ENCODE data around the gene WDFY1. TPM values are rescaled to one million over a fixed set of nuclear protein-coding genes. Genes with fewer than 3 reads are reported as not detected.

Gene WDFY1
- total and polyA plus RNA-seq, 2 donors, result 23.5 to 35.0 TPM

DNA sequence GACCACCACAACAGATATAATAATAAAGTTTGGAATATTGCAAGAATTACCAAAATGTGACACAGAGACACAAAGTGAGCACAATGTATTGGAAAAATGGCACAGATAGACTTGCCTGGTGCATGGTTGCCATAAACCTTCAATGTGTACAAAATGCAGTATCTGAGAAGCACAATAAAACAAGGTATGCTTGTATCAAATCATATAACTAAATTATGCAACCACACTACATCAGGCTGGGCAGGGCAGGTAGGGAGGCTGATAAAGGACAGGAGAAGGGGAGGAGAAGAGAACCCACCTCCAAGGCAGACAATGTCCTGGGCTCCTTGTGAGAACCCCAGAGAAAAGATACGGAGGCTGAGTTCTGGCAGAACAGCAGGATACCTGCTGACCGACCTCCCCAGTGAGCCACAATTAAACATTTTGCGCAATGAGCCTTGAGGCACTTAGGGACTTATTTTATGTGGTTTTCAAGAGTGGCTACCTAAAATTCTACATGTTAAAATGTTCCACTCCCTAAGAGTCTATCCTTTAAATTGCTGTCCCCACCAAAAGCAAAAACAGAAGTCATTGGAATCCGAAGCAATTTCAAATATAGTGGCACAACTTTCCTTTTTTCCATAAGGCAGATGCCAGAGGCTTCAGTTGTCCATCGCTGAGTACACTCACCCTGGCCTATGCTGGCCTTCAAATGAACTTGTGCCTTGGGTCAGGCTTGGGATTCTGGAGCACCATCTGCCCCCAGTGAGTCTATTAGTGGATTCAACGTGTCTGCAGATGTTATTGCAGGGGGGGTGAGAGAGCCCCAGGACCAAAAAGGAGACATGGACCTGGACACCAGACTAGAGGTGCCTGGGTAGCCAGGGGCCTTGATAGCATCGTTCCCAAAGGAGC, 16.8 kb downstream of the WDFY1 start:
- H3K4me1 ChIP-seq (ENCODE audit: control insufficient read depth in 2 of 2, insufficient read depth in 2 of 2, low read length in 2 of 2), result peaks cover 0 to 11% of the 10 kb centered on the region in 2 donors

DNA sequence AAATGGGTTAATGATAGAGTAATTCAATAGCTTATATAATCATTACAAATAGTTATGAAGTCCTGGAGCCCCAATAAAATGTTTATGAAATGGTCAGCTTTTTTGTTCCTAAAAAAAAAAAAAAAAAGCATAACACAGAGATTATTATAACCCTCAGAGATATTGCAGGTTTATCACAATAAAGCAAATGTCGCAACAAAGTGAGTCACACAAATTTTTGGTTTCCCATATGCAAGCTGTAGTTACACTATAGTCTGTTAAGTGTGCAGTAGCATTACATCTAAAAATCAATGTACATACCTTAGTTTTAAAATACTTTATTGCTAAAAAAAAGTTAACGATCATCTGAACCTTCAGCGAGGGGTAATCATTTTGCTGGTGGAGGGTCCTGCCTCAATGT, 20.0 kb downstream of the WDFY1 start:
- peaks cover 0 to 11% of the 10 kb centered on the region in 2 donors for H3K4me1 ChIP-seq (ENCODE audit: control insufficient read depth in 2 of 2, insufficient read depth in 2 of 2, low read length in 2 of 2)
- H3K9me3 ChIP-seq (ENCODE audit: control insufficient read depth in 2 of 2, insufficient read depth in 1 of 2, low read length in 1 of 2), result peaks cover 0 to 5% of the 10 kb centered on the region in 2 donors
- H3K36me3 ChIP-seq (ENCODE audit: control insufficient read depth in 2 of 2, insufficient read depth in 2 of 2, low read length in 1 of 2), result no peaks in the 10 kb centered on the region
- WGBS, result 98% methylated on average over 3 of the region's 3 CpGs
- H3K27ac ChIP-seq (ENCODE audit: low read depth in 1 of 2, low read length in 1 of 2), result no peak overlapping the region
- DNase-seq (ENCODE audit: low read depth in 6 of 9, low spot score in 9 of 9), result no peak
- H3K27me3 ChIP-seq (ENCODE audit: control insufficient read depth in 2 of 2, insufficient read depth in 1 of 2, low read length in 1 of 2), result no peaks in the 10 kb centered on the region
- H3K4me3 ChIP-seq (ENCODE audit: low read length in 2 of 2), result no peak overlapping the region

More for the DNA sequence above, 16.8 kb downstream of the WDFY1 start:
- WGBS, result 96% methylated on average over 7 of the region's 7 CpGs
- Histone ChIP-seq H3K27ac (ENCODE audit: low read depth in 1 of 2, low read length in 1 of 2) (no peak overlapping the region), H3K9me3 (ENCODE audit: control insufficient read depth in 2 of 2, insufficient read depth in 1 of 2, low read length in 1 of 2) (peaks cover 0 to 5% of the 10 kb centered on the region in 2 donors), H3K36me3 (ENCODE audit: control insufficient read depth in 2 of 2, insufficient read depth in 2 of 2, low read length in 1 of 2) (no peaks in the 10 kb centered on the region), H3K27me3 (ENCODE audit: control insufficient read depth in 2 of 2, insufficient read depth in 1 of 2, low read length in 1 of 2) (no peaks in the 10 kb centered on the region), H3K4me3 (ENCODE audit: low read length in 2 of 2) (no peak overlapping the region)
- no peak for DNase-seq (ENCODE audit: low read depth in 6 of 9, low spot score in 9 of 9)

DNA sequence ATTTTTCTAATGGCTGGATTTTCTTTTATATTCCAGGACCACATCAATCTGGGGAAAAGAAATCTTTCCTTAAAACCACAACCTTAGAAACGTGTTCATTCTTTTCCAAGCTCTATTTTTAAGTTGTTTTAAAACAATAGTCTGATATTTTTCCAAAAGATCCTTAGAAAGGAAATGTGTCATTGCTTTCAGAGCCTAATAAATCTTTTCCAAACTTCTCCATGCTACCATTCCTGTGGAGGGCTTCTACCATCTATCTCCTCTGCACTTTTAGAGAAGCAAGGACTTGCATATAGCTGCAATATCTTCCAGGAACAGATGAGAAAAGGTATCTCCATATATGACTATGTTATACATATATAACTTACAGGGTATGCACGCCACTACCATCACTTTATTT, 21.2 kb downstream of the WDFY1 start:
- no peak for DNase-seq (ENCODE audit: low read depth in 6 of 9, low spot score in 9 of 9)
- Histone ChIP-seq H3K4me3 (ENCODE audit: low read length in 2 of 2) (no peak overlapping the region), H3K27me3 (ENCODE audit: control insufficient read depth in 2 of 2, insufficient read depth in 1 of 2, low read length in 1 of 2) (no peaks in the 10 kb centered on the region), H3K27ac (ENCODE audit: low read depth in 1 of 2, low read length in 1 of 2) (no peak overlapping the region), H3K36me3 (ENCODE audit: control insufficient read depth in 2 of 2, insufficient read depth in 2 of 2, low read length in 1 of 2) (no peaks in the 10 kb centered on the region), H3K4me1 (ENCODE audit: control insufficient read depth in 2 of 2, insufficient read depth in 2 of 2, low read length in 2 of 2) (peaks cover 0 to 8% of the 10 kb centered on the region in 2 donors), H3K9me3 (ENCODE audit: control insufficient read depth in 2 of 2, insufficient read depth in 1 of 2, low read length in 1 of 2) (peaks cover 0 to 5% of the 10 kb centered on the region in 2 donors)
- WGBS, result 90% methylated on average over 2 of the region's 2 CpGs

DNA sequence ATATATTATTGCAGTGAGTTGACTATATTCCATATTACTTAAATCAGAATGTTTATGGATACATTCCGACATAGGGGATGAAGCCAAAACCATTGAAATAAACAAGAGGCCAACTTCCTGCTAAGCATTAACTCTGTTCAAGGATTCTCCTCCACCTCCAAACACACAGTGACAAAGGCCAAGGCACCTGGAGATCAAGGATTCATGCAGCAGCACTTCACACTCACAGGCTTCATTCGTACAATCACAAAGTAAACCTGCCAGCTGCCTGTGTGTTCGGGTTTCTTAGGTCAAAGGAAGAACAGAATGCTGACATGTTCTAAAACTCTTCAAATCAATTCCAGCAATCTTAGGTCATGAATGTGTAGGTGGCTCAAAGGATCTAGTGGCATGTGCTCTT, 22.8 kb downstream of the WDFY1 start:
- Histone ChIP-seq H3K27me3 (ENCODE audit: control insufficient read depth in 2 of 2, insufficient read depth in 1 of 2, low read length in 1 of 2) (no peaks in the 10 kb centered on the region), H3K4me1 (ENCODE audit: control insufficient read depth in 2 of 2, insufficient read depth in 2 of 2, low read length in 2 of 2) (no peaks in the 10 kb centered on the region), H3K36me3 (ENCODE audit: control insufficient read depth in 2 of 2, insufficient read depth in 2 of 2, low read length in 1 of 2) (no peaks in the 10 kb centered on the region), H3K27ac (ENCODE audit: low read depth in 1 of 2, low read length in 1 of 2) (no peak overlapping the region), H3K4me3 (ENCODE audit: low read length in 2 of 2) (no peak overlapping the region), H3K9me3 (ENCODE audit: control insufficient read depth in 2 of 2, insufficient read depth in 1 of 2, low read length in 1 of 2) (peaks cover 0 to 2% of the 10 kb centered on the region in 2 donors)
- no peak for DNase-seq (ENCODE audit: low read depth in 6 of 9, low spot score in 9 of 9)
- WGBS, result 87% methylated on average over 3 of the region's 3 CpGs

DNA sequence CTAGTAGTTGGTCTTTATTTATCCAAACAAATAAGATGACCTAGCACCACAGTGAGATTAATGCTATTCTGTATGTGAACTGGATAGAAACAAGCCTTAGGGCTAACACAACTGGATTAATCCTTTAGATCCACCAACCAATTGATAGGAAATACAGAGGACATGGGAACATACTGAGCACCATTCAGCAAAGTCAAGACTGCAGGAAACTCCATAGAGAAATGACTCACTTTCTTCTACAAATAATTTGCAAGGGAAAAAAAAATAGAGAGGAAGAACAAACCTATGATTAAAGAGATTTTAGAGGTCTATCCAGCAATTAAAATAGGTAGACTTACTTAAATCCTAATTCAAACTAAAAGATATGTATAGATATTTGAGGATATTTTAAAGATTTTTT, 23.9 kb downstream of the WDFY1 start:
- H3K27me3 ChIP-seq (ENCODE audit: control insufficient read depth in 2 of 2, insufficient read depth in 1 of 2, low read length in 1 of 2), result no peaks in the 10 kb centered on the region
- H3K4me1 ChIP-seq (ENCODE audit: control insufficient read depth in 2 of 2, insufficient read depth in 2 of 2, low read length in 2 of 2), result no peaks in the 10 kb centered on the region

DNA sequence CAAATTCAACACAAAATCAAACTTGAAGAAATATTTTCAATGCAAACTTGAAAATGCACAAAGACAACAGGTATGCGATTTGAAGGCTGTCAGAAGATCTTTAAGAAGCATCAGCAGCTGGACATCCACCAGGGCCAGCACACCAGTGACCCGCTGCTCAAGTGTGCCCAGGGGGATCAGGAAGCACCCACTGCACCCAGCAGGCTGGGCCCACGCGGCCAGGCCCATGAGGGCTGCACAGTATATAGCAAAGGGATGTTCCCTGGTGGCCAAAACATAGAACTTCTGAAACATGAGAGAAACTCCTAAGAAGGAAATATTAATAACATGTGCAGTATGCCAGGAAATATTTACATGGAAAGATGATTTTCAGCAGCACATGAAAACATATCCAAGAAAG, 25.0 kb downstream of the WDFY1 start:
- H3K4me1 ChIP-seq (ENCODE audit: control insufficient read depth in 2 of 2, insufficient read depth in 2 of 2, low read length in 2 of 2), result no peaks in the 10 kb centered on the region
- 99% methylated on average over 4 of the region's 4 CpGs for WGBS
- H3K36me3 ChIP-seq (ENCODE audit: control insufficient read depth in 2 of 2, insufficient read depth in 2 of 2, low read length in 1 of 2), result peaks cover 0 to 8% of the 10 kb centered on the region in 2 donors
- no peak overlapping the region for H3K4me3 ChIP-seq (ENCODE audit: low read length in 2 of 2)
- H3K9me3 ChIP-seq (ENCODE audit: control insufficient read depth in 2 of 2, insufficient read depth in 1 of 2, low read length in 1 of 2), result no peaks in the 10 kb centered on the region
- no peak overlapping the region for H3K27ac ChIP-seq (ENCODE audit: low read depth in 1 of 2, low read length in 1 of 2)
- DNase-seq (ENCODE audit: low read depth in 6 of 9, low spot score in 9 of 9), result no peak
- no peaks in the 10 kb centered on the region for H3K27me3 ChIP-seq (ENCODE audit: control insufficient read depth in 2 of 2, insufficient read depth in 1 of 2, low read length in 1 of 2)

More for the DNA sequence above, 23.9 kb downstream of the WDFY1 start:
- Histone ChIP-seq H3K9me3 (ENCODE audit: control insufficient read depth in 2 of 2, insufficient read depth in 1 of 2, low read length in 1 of 2) (no peaks in the 10 kb centered on the region), H3K4me3 (ENCODE audit: low read length in 2 of 2) (no peak overlapping the region), H3K27ac (ENCODE audit: low read depth in 1 of 2, low read length in 1 of 2) (no peak overlapping the region), H3K36me3 (ENCODE audit: control insufficient read depth in 2 of 2, insufficient read depth in 2 of 2, low read length in 1 of 2) (peaks cover 0 to 5% of the 10 kb centered on the region in 2 donors)
- DNase-seq (ENCODE audit: low read depth in 6 of 9, low spot score in 9 of 9), result no peak

DNA sequence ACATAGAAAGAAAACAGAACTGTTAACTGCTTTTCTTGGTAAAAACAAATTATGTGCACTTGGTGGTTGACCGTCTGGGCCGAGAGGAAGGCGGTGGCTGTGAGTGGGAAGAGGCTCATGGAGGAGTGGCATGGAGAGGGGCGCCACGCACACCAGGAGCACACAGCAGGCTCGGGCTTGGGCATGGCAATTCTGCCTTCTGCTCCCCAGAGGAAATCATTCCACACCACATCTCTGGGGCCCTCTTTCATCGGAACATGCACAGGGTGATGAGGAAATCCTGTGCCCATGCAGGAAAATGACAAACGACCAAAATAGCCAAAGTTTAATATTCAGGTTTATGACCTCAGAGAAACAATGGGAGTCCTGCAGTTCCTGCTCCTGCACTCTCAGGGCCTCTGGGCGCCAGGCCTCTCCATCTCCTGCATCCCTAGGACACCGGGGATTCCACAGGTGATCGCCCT, 26.4 kb downstream of the WDFY1 start:
- WGBS, result 72% methylated on average over 11 of the region's 11 CpGs
- no peak overlapping the region for H3K27ac ChIP-seq (ENCODE audit: low read depth in 1 of 2, low read length in 1 of 2)

DNA sequence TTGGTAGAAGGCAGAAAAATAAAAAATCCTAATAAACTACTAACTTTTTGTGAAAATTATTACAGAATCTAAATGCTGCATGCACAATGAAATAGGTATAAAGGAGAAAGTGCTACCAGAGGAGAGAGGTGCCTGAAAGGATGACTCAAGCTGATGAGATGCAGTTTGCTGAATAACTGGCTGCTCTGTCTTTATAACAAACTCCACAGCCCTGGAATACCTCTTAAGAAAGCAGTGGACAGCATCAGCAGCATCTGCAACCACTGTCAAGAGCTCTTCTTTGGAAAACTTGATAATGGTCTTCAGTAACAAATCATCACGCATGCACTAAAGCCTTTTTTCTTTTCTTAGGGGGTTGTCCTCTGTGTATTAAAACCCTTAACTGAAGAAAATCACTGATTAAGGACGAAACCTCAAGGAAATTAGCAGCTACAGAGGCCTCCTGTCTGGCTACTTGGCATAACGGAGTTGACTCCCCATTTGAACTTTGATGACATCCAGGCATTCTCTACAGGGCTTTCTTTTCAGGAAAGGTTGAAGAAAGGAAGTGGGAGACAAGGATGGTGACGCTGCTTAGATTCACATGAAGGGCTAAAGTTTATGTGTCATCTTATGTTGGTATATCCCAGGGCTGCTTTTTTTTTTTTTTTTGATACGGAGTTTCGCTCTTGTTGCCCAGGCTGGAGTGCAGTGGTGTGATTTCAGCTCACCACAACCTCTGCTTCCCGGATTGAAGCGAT, 28.8 kb downstream of the WDFY1 start:
- Histone ChIP-seq H3K36me3 (ENCODE audit: control insufficient read depth in 2 of 2, insufficient read depth in 2 of 2, low read length in 1 of 2) (peaks cover 3 to 8% of the 10 kb centered on the region in 2 donors), H3K9me3 (ENCODE audit: control insufficient read depth in 2 of 2, insufficient read depth in 1 of 2, low read length in 1 of 2) (no peaks in the 10 kb centered on the region), H3K4me1 (ENCODE audit: control insufficient read depth in 2 of 2, insufficient read depth in 2 of 2, low read length in 2 of 2) (no peaks in the 10 kb centered on the region), H3K27me3 (ENCODE audit: control insufficient read depth in 2 of 2, insufficient read depth in 1 of 2, low read length in 1 of 2) (no peaks in the 10 kb centered on the region), H3K4me3 (ENCODE audit: low read length in 2 of 2) (no peak overlapping the region), H3K27ac (ENCODE audit: low read depth in 1 of 2, low read length in 1 of 2) (no peak overlapping the region)
- DNase-seq (ENCODE audit: low read depth in 6 of 9, low spot score in 9 of 9), result no peak
- 98% methylated on average over 8 of the region's 8 CpGs for WGBS

More for the DNA sequence above, 26.4 kb downstream of the WDFY1 start:
- H3K36me3 ChIP-seq (ENCODE audit: control insufficient read depth in 2 of 2, insufficient read depth in 2 of 2, low read length in 1 of 2), result peaks cover 0 to 8% of the 10 kb centered on the region in 2 donors
- H3K27me3 ChIP-seq (ENCODE audit: control insufficient read depth in 2 of 2, insufficient read depth in 1 of 2, low read length in 1 of 2), result no peaks in the 10 kb centered on the region
- no peak overlapping the region for H3K4me3 ChIP-seq (ENCODE audit: low read length in 2 of 2)
- H3K4me1 ChIP-seq (ENCODE audit: control insufficient read depth in 2 of 2, insufficient read depth in 2 of 2, low read length in 2 of 2), result no peaks in the 10 kb centered on the region
- DNase-seq (ENCODE audit: low read depth in 6 of 9, low spot score in 9 of 9), result no peak
- no peaks in the 10 kb centered on the region for H3K9me3 ChIP-seq (ENCODE audit: control insufficient read depth in 2 of 2, insufficient read depth in 1 of 2, low read length in 1 of 2)

DNA sequence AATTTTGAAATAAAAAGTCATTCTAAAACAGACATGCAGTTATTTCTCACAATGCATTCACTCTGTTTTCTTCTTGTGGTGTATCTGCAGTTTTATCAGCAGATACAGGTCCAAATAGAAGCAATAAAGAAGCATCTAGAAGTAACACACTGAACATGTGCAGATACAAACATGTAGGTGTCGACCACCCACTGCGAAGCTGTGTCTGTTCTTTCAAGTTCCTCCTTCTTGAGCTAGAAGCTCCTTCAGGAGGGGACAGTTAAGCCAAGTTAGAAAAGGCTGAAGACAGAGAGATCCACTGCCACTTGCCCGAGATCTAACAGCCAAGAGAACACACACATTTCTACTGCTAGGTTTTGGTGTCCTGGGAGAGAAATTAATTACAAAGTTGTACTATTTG, 30.1 kb downstream of the WDFY1 start:
- DNase-seq (ENCODE audit: low read depth in 6 of 9, low spot score in 9 of 9), result no peak
- Histone ChIP-seq H3K27me3 (ENCODE audit: control insufficient read depth in 2 of 2, insufficient read depth in 1 of 2, low read length in 1 of 2) (no peaks in the 10 kb centered on the region), H3K4me1 (ENCODE audit: control insufficient read depth in 2 of 2, insufficient read depth in 2 of 2, low read length in 2 of 2) (no peaks in the 10 kb centered on the region), H3K36me3 (ENCODE audit: control insufficient read depth in 2 of 2, insufficient read depth in 2 of 2, low read length in 1 of 2) (peaks cover 3 to 8% of the 10 kb centered on the region in 2 donors), H3K27ac (ENCODE audit: low read depth in 1 of 2, low read length in 1 of 2) (no peak overlapping the region), H3K4me3 (ENCODE audit: low read length in 2 of 2) (no peak overlapping the region), H3K9me3 (ENCODE audit: control insufficient read depth in 2 of 2, insufficient read depth in 1 of 2, low read length in 1 of 2) (no peaks in the 10 kb centered on the region)
- 99% methylated on average over 3 of the region's 3 CpGs for WGBS
